HFFc6 (cell line): ENCODE measurements around the gene TOMM6. TPM values are rescaled to one million over a fixed set of nuclear protein-coding genes. Genes with fewer than 3 reads are reported as not detected.

Experiments
- DNase-seq: peaks from one replicate; pipeline ENCODE4 v3.0.0-alpha.2; 2018
- H3K27ac Mint-ChIP-seq: 2 replicates; pipeline ENCODE4 v1.8.0; 2020; ENCODE audit warnings: mild to moderate bottlenecking, mixed read lengths
- H3K27me3 Mint-ChIP-seq: 2 replicates; pipeline ENCODE4 v1.8.0; 2021; ENCODE audit warnings: mild to moderate bottlenecking, moderate library complexity, mixed read lengths; ENCODE audit not compliant: insufficient read depth
- H3K36me3 Mint-ChIP-seq: 2 replicates; pipeline ENCODE4 v1.8.0; 2021; ENCODE audit warnings: low read depth, mixed read lengths
- H3K4me1 Mint-ChIP-seq: 2 replicates; pipeline ENCODE4 v1.8.0; 2020; ENCODE audit warnings: low read depth, mixed read lengths
- H3K4me3 Mint-ChIP-seq: 2 replicates; pipeline ENCODE4 v1.8.0; 2020; ENCODE audit warnings: mild to moderate bottlenecking, moderate library complexity, mixed read lengths
- H3K9me3 Mint-ChIP-seq: 2 replicates; pipeline ENCODE4 v1.8.0; 2020; ENCODE audit warnings: mild to moderate bottlenecking, mixed read lengths
- CTCF ChIP-seq: fragments of 200-600 bp; sonication (generic); IDR thresholded peaks from 2 replicates; pipeline ENCODE4 v1.5.0; 2021; ENCODE audit warnings: antibody characterized with exemption, mild to moderate bottlenecking
- total RNA-seq, 6 experiments: library from RNA; stranded (reverse); fragmentation: NEBNext Ultra II Directional; extraction: Animal tissue kit (Norgen Biotek cat#: 25700); gene quantifications; 2 replicates in 1 of 6; 3 replicates in 5 of 6; pipeline ENCODE4 v1.2.3, GENCODE V29; 2021

Gene TOMM6
- total RNA-seq, 6 experiments from 2014 or later, result 216 to 234 (median 228) TPM

- H3K36me3 Mint-ChIP-seq, result no peaks in the 10 kb centered on the region
- no peak overlapping the region for H3K27ac Mint-ChIP-seq
- no peaks in the 10 kb centered on the region for H3K9me3 Mint-ChIP-seq
Measured at GRCh38 chr6:41822021-41822420, 34.5 kb downstream of the TOMM6 start.

GRCh38 chr6:41823178-41823577, 35.7 kb downstream of the TOMM6 start:
- no peaks in the 10 kb centered on the region for H3K36me3 Mint-ChIP-seq

More at GRCh38 chr6:41822021-41822420, 34.5 kb downstream of the TOMM6 start:
- no peak overlapping the region for H3K4me3 Mint-ChIP-seq
- TF ChIP-seq CTCF, result no peak
- no peak for DNase-seq
- H3K27me3 Mint-ChIP-seq, result no peaks in the 10 kb centered on the region
- H3K4me1 Mint-ChIP-seq, result peaks cover 5% of the 10 kb centered on the region

GRCh38 chr6:41824571-41825569, 37.4 kb downstream of the TOMM6 start:
- Mint-ChIP-seq H3K36me3 (no peaks in the 10 kb centered on the region), H3K4me3 (no peak overlapping the region), H3K27ac (no peak overlapping the region), H3K27me3 (no peaks in the 10 kb centered on the region), H3K9me3 (no peaks in the 10 kb centered on the region), H3K4me1 (peaks cover 5% of the 10 kb centered on the region; the same call in 1 of the 2 replicates)
- no peak for TF ChIP-seq CTCF
- no peak for DNase-seq

More at GRCh38 chr6:41823178-41823577, 35.7 kb downstream of the TOMM6 start:
- no peak for TF ChIP-seq CTCF
- H3K4me3 Mint-ChIP-seq, result no peak overlapping the region
- H3K27me3 Mint-ChIP-seq, result no peaks in the 10 kb centered on the region
- H3K27ac Mint-ChIP-seq, result no peak overlapping the region
- H3K9me3 Mint-ChIP-seq, result no peaks in the 10 kb centered on the region
- peaks cover 5% of the 10 kb centered on the region for H3K4me1 Mint-ChIP-seq
- no peak for DNase-seq

GRCh38 chr6:41826343-41827022, 39.0 kb downstream of the TOMM6 start:
- no peak overlapping the region for H3K27ac Mint-ChIP-seq
- no peak overlapping the region for H3K4me3 Mint-ChIP-seq
- no peak for TF ChIP-seq CTCF
- no peaks in the 10 kb centered on the region for H3K36me3 Mint-ChIP-seq
- no peak for DNase-seq
- H3K27me3 Mint-ChIP-seq, result no peaks in the 10 kb centered on the region
- no peaks in the 10 kb centered on the region for H3K9me3 Mint-ChIP-seq
- H3K4me1 Mint-ChIP-seq, result peaks cover 5% of the 10 kb centered on the region; the same call in 1 of the 2 replicates

GRCh38 chr6:41832263-41832662, 44.8 kb downstream of the TOMM6 start:
- DNase-seq, result no peak
- no peak for TF ChIP-seq CTCF
- Mint-ChIP-seq H3K36me3 (no peaks in the 10 kb centered on the region), H3K27ac (no peak overlapping the region), H3K4me1 (peaks cover 8% of the 10 kb centered on the region), H3K27me3 (no peaks in the 10 kb centered on the region), H3K9me3 (no peaks in the 10 kb centered on the region), H3K4me3 (no peak overlapping the region)
